CD14-positive monocyte (primary cell): ENCODE measurements around the gene HEY2. TPM values are rescaled to one million over a fixed set of nuclear protein-coding genes. Genes with fewer than 3 reads are reported as not detected.

Source experiments
- DNase-seq, 3 donors: peaks; one replicate each; pipeline ENCODE4 v3.0.0-alpha.2; 2011 to 2022
- H2AFZ ChIP-seq: 2 replicates; pipeline ENCODE4 v1.6.0; 2012; ENCODE audit warnings: mild to moderate bottlenecking, low read depth, low read length, inconsistent platforms; ENCODE audit not compliant: insufficient read depth, poor library complexity, severe bottlenecking
- H3K27ac ChIP-seq, 2 donors: 1 replicate in 1 of 2; 2 replicates in 1 of 2; pipeline ENCODE4 v1.5.1; 2012 to 2013; ENCODE audit warnings: low read length in 2 of 2, control low read depth in 1 of 2, inconsistent platforms in 1 of 2, low read depth in 1 of 2, mild to moderate bottlenecking in 1 of 2
- H3K27me3 ChIP-seq, 2 donors: one replicate each; pipeline versions ENCODE4 v1.6.0 to v1.6.1; 2011 to 2013; ENCODE audit warnings: low read length in 2 of 2; ENCODE audit not compliant: control insufficient read depth in 2 of 2, insufficient read depth in 2 of 2
- H3K36me3 ChIP-seq, 2 donors: replicated peaks in 1 of 2; 1 replicate in 1 of 2; 2 replicates in 1 of 2; pipeline versions ENCODE4 v1.5.1 to v1.6.1; 2012 to 2013; ENCODE audit warnings: low read length in 2 of 2, control low read depth in 1 of 2, inconsistent platforms in 1 of 2, mild to moderate bottlenecking in 1 of 2; ENCODE audit not compliant: insufficient read depth in 2 of 2, control insufficient read depth in 1 of 2
- H3K4me1 ChIP-seq, 2 donors: 1 replicate in 1 of 2; 2 replicates in 1 of 2; pipeline versions ENCODE4 v1.5.1 to v1.6.1; 2012 to 2013; ENCODE audit warnings: low read length in 2 of 2, control low read depth in 1 of 2, inconsistent platforms in 1 of 2, mild to moderate bottlenecking in 1 of 2, moderate library complexity in 1 of 2; ENCODE audit not compliant: insufficient read depth in 2 of 2, control insufficient read depth in 1 of 2
- H3K4me2 ChIP-seq: replicated peaks from 2 replicates; pipeline ENCODE3; 2012; ENCODE audit warnings: low read length, moderate library complexity, mild to moderate bottlenecking; ENCODE audit not compliant: poor library complexity, severe bottlenecking; ENCODE audit errors: extremely low read depth
- H3K4me3 ChIP-seq, 3 experiments: fragments of 200-600 bp in 1 of 3; sonication (generic) in 1 of 3; replicated peaks in 1 of 3; 1 replicate in 2 of 3; 2 replicates in 1 of 3; pipeline ENCODE4 v1.5.1; 2011 to 2013; ENCODE audit warnings: low read length in 3 of 3, mild to moderate bottlenecking in 3 of 3, control low read depth in 2 of 3, low read depth in 2 of 3, inconsistent platforms in 1 of 3, moderate library complexity in 1 of 3
- H3K79me2 ChIP-seq: 2 replicates; pipeline ENCODE4 v1.6.0; 2012; ENCODE audit warnings: mild to moderate bottlenecking, control low read depth, inconsistent platforms, low read length, moderate library complexity; ENCODE audit not compliant: insufficient read depth
- H3K9ac ChIP-seq: 2 replicates; pipeline ENCODE4 v1.6.0; 2017; ENCODE audit warnings: low read length, mild to moderate bottlenecking; ENCODE audit not compliant: insufficient read depth, poor library complexity, severe bottlenecking
- H3K9me3 ChIP-seq, 2 donors: replicated peaks in 1 of 2; 1 replicate in 1 of 2; 2 replicates in 1 of 2; pipeline versions ENCODE4 v1.5.1 to v1.6.1; 2012 to 2013; ENCODE audit warnings: low read length in 2 of 2, control low read depth in 1 of 2; ENCODE audit not compliant: control insufficient read depth in 1 of 2, insufficient read depth in 1 of 2
- H4K20me1 ChIP-seq: 2 replicates; pipeline ENCODE4 v1.6.0; 2012; ENCODE audit warnings: mild to moderate bottlenecking, low read length, control low read depth, moderate library complexity; ENCODE audit not compliant: insufficient read depth
- H3K27ac Mint-ChIP-seq, 7 donors: one replicate each; pipeline ENCODE4 v1.8.0; 2020; ENCODE audit warnings: mild to moderate bottlenecking in 7 of 7, mixed read lengths in 7 of 7, moderate library complexity in 6 of 7, inconsistent platforms in 2 of 7
- H3K27me3 Mint-ChIP-seq, 3 donors: one replicate each; pipeline ENCODE4 v1.8.0; 2021 to 2022; ENCODE audit warnings: low read depth in 3 of 3, mild to moderate bottlenecking in 3 of 3, mixed read lengths in 3 of 3, moderate library complexity in 3 of 3, inconsistent platforms in 1 of 3
- H3K36me3 Mint-ChIP-seq, 2 donors: one replicate each; pipeline ENCODE4 v1.8.0; 2020; ENCODE audit warnings: mixed read lengths in 2 of 2, inconsistent platforms in 1 of 2, mild to moderate bottlenecking in 1 of 2
- H3K4me1 Mint-ChIP-seq: one replicate; pipeline ENCODE4 v1.8.0; 2020; ENCODE audit warnings: mild to moderate bottlenecking, mixed read lengths
- H3K4me3 Mint-ChIP-seq, 2 donors: one replicate each; pipeline ENCODE4 v1.8.0; 2020; ENCODE audit warnings: mild to moderate bottlenecking in 2 of 2, mixed read lengths in 2 of 2, moderate library complexity in 1 of 2
- H3K9me3 Mint-ChIP-seq, 7 donors: one replicate each; pipeline ENCODE4 v1.8.0; 2020 to 2022; ENCODE audit warnings: mixed read lengths in 7 of 7, mild to moderate bottlenecking in 6 of 7, moderate library complexity in 6 of 7, inconsistent platforms in 2 of 7
- WGBS: methylation state at CpG from one replicate; pipeline ENCODE4 v1.1.5; 2013; ENCODE audit warnings: missing lambda C conversion rate; ENCODE audit not compliant: insufficient coverage; 5-methylcytosine and 5-hydroxymethylcytosine counted together
- intact Hi-C, 2 donors: fragments of 100-400 bp; cut with micrococcal nuclease; formaldehyde crosslinking; loops; one replicate each; pipeline versions ENCODE4 v1.15.0 to v1.15.1; 2023
- polyA plus RNA-seq, 3 donors: library from polyadenylated mRNA; depleted of rRNA in 1 of 3; unstranded in 2 of 3; stranded (reverse) in 1 of 3; fragments of 300-500 nt in 2 of 3; fragments of >200 nt in 1 of 3; fragmentation: Illumina TruSeq in 2 of 3; gene quantifications; 1 replicate in 2 of 3; 2 replicates in 1 of 3; pipeline ENCODE4 v1.2.3, GENCODE V29; 2012 to 2021
- TF ChIP-seq, protein P1 (sequence below): fragments of 200-600 bp; IDR thresholded peaks from one replicate; pipeline ENCODE4 v1.8.0; 2022; ENCODE audit warnings: antibody characterized with exemption, mild to moderate bottlenecking

The HEY2 gene
- polyA plus RNA-seq, 3 donors: not detected

DNA sequence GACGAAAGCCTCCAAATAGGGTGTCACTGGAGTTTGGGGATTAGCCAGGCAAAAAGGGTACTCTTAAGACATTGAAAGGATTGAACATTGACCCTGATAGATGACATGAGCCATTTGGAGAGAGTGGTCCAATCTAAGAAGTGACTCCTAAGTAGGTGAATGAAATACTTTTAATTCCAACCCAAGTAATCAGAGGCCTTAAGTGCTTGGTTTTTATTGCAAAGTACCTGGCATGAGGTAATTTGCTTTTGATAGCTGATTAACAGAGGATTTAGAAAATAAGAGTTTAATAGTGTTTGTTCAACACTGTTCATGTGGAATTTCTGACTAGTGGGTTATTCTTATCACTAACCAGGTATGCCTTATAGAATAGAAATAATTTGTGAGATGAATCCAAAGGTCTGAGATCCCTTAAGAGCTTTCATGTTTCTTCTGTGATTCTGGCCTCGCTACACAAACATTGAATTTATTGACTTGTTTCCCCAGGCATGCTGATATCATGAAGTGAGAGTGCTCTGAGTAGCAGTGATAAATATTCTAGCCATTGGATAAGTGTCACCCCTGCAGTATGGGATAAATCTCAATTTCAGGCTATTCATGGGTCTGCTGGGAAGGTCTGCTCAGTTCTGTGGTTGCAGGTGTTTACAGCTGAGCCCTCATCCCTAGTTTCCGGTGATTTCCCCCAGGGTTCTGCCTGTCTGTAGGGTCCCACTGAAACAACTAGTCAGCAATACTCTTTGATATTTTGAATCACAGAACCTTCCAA is 47.9 kb downstream of the HEY2 start:
- Mint-ChIP-seq H3K4me3 (no peak overlapping the region), H3K4me1 (peaks cover 52% of the 10 kb centered on the region), H3K9me3 (no peaks in the 10 kb centered on the region), H3K27me3 (no peaks in the 10 kb centered on the region), H3K36me3 (peaks cover 0 to 3% of the 10 kb centered on the region in 2 donors), H3K27ac (no peak overlapping the region)
- no peaks in the 10 kb centered on the region for H4K20me1 ChIP-seq
- H3K4me1 ChIP-seq: peaks cover 27 to 38% of the 10 kb centered on the region in 2 donors
- no peak overlapping the region for H3K27ac ChIP-seq
- TF ChIP-seq, protein P1, sequence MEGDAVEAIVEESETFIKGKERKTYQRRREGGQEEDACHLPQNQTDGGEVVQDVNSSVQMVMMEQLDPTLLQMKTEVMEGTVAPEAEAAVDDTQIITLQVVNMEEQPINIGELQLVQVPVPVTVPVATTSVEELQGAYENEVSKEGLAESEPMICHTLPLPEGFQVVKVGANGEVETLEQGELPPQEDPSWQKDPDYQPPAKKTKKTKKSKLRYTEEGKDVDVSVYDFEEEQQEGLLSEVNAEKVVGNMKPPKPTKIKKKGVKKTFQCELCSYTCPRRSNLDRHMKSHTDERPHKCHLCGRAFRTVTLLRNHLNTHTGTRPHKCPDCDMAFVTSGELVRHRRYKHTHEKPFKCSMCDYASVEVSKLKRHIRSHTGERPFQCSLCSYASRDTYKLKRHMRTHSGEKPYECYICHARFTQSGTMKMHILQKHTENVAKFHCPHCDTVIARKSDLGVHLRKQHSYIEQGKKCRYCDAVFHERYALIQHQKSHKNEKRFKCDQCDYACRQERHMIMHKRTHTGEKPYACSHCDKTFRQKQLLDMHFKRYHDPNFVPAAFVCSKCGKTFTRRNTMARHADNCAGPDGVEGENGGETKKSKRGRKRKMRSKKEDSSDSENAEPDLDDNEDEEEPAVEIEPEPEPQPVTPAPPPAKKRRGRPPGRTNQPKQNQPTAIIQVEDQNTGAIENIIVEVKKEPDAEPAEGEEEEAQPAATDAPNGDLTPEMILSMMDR: no peak
- H3K9me3 ChIP-seq: no peaks in the 10 kb centered on the region
- H3K79me2 ChIP-seq: peaks cover 82% of the 10 kb centered on the region
- H3K4me3 ChIP-seq: no peak overlapping the region
- H3K9ac ChIP-seq: no peak overlapping the region
- intact Hi-C loops: loop anchor here in 1 of 2 donors (10.0 kb wide), 1 partner anchor 47 kb away; no protein-coding TSS in a partner anchor
- no peak overlapping the region for H2AFZ ChIP-seq
- 92% methylated on average over 2 of the region's 3 CpGs for WGBS
- no peaks in the 10 kb centered on the region for H3K27me3 ChIP-seq
- H3K36me3 ChIP-seq: no peaks in the 10 kb centered on the region
- peak overlapping the region; percentile 56 for H3K4me2 ChIP-seq
- DNase-seq: no peak

DNA sequence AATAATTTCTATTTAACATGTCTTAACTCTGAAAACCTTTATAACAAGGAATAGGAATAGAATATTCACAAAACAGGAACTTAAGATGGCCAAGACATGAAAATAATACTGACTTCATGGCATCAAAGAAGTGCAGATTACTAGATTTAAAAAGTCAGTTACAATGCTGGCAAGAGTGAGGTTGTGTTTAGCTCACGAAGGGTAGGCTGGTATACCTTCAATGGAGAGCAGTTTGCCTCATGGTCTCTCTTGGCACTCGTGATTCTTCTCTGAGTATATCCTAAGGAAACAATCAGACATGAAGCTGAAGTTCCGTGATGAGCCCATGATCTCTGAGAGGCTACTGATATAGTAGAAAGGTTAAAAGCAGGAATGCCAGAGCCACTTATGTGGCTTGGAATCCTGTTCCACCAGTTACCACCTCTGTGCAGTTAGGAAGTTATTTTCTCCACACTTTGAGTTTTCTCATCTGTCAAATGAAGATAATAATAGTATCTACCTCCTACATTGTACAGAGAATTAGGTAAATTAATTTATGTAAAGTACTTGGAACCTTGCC is 48.5 kb downstream of the HEY2 start:
- Histone ChIP-seq H3K79me2 (peaks cover 79% of the 10 kb centered on the region), H3K4me2 (peak overlapping the region; percentile 56), H3K4me3 (peak overlapping the region in 1 of 3 experiments; percentile 51), H3K27ac (peak overlapping the region in 1 of 2 donors; percentile 79), H3K27me3 (no peaks in the 10 kb centered on the region), H3K9ac (no peak overlapping the region), H3K4me1 (peaks cover 30 to 38% of the 10 kb centered on the region in 2 donors), H3K9me3 (no peaks in the 10 kb centered on the region), H4K20me1 (no peaks in the 10 kb centered on the region), H2AFZ (peak overlapping the region; percentile 33), H3K36me3 (no peaks in the 10 kb centered on the region)
- DNase-seq: no peak
- H3K9me3 Mint-ChIP-seq: no peaks in the 10 kb centered on the region
- peak overlapping the region in 1 of 7 donors; percentile 26 for H3K27ac Mint-ChIP-seq
- peaks cover 0 to 3% of the 10 kb centered on the region in 2 donors for H3K36me3 Mint-ChIP-seq
- no peaks in the 10 kb centered on the region for H3K27me3 Mint-ChIP-seq
- WGBS: 100% methylated on average over 1 of the region's 3 CpGs
- no peak overlapping the region for H3K4me3 Mint-ChIP-seq
- intact Hi-C loops: loop anchor here in 1 of 2 donors (10.0 kb wide), 1 partner anchor 47 kb away; no protein-coding TSS in a partner anchor
- TF ChIP-seq, protein P1: no peak
- peaks cover 52% of the 10 kb centered on the region for H3K4me1 Mint-ChIP-seq
